Muscle of arm (tissue), 12 donors: ENCODE results near the gene VPS13A. TPM values are rescaled to one million over a fixed set of nuclear protein-coding genes. Genes with fewer than 3 reads are reported as not detected.
"Not testable (repeated sequence)": the region's sequence is repeated elsewhere in the genome, so short reads cannot be mapped to it uniquely, and the experiment has no call there.

Source experiments
- DNase-seq: peaks from one replicate; pipeline ENCODE4 v3.0.0-alpha.2; 2013
- polyA plus RNA-seq, 12 donors: library from polyadenylated mRNA; unstranded; fragments of 120-200 nt; gene quantifications; one replicate each; pipeline ENCODE4 v1.2.1, GENCODE V29; 2013; ENCODE audit not compliant: insufficient read length in 12 of 12

VPS13A gene
- polyA plus RNA-seq, 12 donors = 14.4 to 34.5 (median 26.4) TPM; not detected in 1

DNA sequence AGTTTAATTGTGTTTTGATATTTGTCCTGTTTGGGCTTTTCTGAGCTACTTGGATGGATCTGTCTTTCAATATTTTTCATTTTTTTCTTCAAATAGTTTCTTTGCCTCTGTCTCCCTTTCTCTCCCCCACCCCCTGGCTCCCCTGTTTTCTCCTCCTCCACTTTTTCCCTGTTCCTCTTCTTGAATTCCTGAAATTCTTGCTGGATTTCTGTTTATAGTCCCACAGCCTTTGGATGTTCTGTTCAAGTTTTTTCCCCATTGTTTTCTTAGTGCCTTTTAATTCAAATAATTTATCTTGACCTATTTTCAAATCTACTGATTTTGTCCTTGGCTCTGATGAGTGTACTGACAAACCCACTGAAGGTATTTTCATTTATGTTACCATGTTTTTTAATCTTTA, 113.0 kb downstream of the VPS13A start:
- no peak for DNase-seq

- DNase-seq = no peak
Observed at GRCh38 chr9:77291714-77292113, 114.4 kb downstream of the VPS13A start.

GRCh38 chr9:77293949-77294348, 116.6 kb downstream of the VPS13A start:
- no peak for DNase-seq

- DNase-seq = no peak
Observed at GRCh38 chr9:77304543-77304942, 127.2 kb downstream of the VPS13A start.

- DNase-seq = no peak
Observed at GRCh38 chr9:77305622-77306400, 128.5 kb downstream of the VPS13A start.

- DNase-seq = no peak
Observed at GRCh38 chr9:77307166-77307565, 129.8 kb downstream of the VPS13A start.

- DNase-seq = no peak
Observed at GRCh38 chr9:77316058-77316457, 138.7 kb downstream of the VPS13A start.

DNA sequence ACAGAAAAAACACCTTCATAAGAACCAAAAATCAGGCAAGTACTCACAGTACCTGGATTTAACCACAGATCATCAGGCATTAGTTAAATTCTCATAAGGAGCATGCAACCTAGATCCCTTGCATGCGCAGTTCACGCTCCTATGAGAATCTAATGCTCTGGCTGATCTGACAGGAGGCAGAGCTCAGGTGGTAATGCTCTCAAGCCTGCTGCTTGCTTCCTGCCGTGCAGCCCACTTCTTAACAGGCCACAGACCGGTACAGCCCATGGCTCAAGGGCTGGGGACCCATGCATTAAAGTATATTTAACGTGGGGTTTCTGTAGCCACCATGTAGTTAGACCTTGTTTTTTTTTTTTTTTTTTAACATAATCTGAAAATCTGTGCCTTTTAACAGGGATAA, 147.7 kb downstream of the VPS13A start:
- DNase-seq = no peak

DNA sequence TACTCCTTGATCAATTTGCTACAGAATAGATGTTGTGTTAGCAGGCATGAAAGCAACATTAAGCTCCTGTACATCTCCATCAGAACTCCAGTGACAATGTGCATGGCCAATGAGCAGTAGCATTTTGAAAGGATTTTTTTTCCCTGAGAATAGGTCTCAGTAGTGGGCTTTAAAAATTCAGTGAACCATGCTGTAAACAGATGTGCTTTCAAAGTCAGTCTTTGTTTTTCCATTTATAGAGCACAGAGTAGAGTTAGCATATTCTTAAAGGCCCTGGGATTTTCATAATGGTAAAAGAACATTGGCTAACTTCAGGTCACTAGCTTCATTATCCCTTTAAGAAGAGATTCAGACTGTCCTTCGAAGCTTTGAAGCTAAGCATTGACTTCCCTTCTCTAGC, 150.8 kb downstream of the VPS13A start:
- no peak for DNase-seq

DNA sequence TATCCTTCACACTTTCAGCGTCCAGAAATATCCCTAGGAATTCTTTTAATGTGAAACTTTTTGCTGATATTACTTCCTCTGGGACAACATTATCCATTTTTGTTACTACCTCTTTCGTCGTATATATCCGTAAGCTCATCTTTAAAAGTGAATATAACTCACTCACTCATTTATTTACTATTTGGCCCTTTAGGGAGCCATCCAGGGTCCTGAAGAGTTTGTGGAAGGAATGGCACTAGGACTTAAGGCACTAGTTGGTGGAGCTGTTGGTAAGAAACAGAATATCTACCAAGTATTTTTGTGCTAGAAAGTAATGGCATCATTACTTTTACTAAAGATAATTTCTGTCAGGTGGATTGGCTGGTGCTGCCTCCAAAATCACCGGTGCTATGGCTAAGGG, 192.7 kb downstream of the VPS13A start:
- no peak for DNase-seq

GRCh38 chr9:77374266-77374665, 196.9 kb downstream of the VPS13A start:
- DNase-seq = no peak

DNA sequence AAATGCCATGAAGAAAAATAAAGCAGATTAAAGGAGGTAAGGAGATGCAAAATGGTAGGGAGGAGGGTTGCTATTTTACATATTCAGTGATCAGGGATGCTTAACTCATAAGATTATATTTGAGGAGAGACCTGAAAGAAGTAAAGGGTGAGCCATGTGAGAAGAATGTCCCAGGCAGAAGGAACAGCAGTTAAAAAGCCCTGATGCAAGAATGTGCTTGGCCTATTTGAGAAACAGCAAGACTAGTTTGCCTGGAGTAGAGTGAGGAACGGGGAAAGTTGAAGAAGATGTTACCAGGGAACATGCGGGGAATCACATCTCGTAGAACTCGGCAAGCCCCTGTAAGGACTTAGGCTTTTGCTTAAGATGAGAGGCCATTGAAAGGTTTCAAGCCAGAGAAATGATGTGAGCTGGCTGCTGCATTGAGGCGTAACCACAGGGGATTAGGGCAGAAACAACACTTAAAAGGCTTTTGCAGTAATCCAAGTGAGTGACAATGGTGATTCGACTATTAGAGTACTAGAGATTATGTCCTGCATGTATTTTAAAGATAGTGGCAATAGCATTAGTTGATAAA, 198.7 kb downstream of the VPS13A start:
- DNase-seq = no peak

GRCh38 chr9:77384406-77384805, 207.1 kb downstream of the VPS13A start:
- no peak for DNase-seq

DNA sequence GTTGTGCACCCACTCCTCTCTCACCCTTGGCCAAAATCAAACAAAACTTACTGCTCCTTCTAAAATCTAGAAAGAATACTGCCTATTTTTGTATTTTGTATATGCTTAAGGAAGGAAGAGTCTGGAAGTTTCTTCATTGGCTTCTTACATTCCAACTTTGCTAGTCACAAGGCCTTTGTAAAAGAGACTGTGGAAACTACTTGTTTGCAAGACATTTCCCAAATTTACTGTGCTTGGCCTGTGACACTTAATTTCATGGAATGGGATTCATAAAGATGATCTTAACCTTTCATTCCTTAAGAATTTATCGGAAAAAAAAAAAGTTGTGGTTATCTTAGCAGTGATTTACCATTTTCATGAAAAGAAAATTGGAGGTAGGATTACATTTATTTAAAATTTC, 208.9 kb downstream of the VPS13A start:
- no peak for DNase-seq

- DNase-seq = no peak
Observed at GRCh38 chr9:77391834-77392233, 214.5 kb downstream of the VPS13A start.

GRCh38 chr9:77392328-77392727, 215.0 kb downstream of the VPS13A start:
- DNase-seq = no peak

DNA sequence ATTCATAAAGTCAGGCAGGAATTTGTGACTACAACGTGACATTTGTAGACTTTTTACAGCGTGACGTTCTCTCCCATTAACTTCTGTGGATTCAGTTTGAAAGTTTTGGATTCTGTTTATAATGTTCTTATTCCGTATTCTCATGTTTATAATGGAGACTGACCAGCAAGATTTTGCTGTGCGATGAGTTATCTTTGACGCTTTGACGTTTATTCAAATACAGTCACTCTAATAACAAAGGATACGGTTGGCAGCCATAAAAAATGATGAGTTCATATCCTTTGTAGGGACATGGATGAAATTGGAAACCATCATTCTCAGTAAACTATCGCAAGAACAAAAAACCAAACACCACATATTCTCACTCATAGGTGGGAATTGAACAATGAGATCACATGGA, 221.2 kb downstream of the VPS13A start:
- DNase-seq = not testable (repeated sequence)

GRCh38 chr9:77399964-77400363, 222.6 kb downstream of the VPS13A start:
- DNase-seq = no peak

DNA sequence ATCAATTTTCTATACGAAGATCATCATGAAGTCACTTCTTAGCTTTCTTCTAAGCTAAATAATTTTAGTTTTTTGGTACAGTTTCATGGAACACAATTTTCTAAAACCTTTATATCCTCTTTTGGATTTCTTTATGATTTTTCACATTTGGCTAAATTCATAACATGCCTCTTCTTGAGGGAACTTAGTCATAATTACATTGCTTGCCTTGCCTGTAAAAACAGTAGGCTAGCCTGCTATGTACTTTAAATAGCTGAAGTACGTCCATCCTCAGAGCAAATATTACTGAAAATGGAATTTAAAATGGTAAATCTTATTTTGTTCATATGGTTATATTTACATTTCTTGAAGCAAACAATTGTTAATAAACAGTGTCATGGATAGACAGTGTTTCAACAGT, 225.0 kb downstream of the VPS13A start:
- no peak for DNase-seq

DNA sequence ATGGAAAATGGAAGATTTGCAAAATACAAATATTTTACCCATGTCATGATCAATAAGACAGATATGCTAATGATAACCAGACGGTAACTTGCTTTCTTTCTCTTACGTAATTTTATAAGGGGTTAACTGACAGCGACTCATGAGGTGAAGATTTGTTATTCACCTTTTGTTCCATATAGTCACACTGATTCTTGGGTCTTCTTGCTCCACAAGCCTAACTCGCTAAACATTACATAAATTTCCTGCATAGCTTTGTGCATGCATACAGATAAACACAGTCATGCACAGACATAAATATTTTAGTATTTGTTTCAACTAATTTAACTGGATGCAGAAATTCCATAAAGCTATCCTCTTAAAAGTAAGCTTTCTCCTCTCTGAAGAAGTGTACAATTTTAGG, 225.9 kb downstream of the VPS13A start:
- DNase-seq = no peak

- not testable (repeated sequence) for DNase-seq
Observed at GRCh38 chr9:77408521-77408920, 231.2 kb downstream of the VPS13A start.

DNA sequence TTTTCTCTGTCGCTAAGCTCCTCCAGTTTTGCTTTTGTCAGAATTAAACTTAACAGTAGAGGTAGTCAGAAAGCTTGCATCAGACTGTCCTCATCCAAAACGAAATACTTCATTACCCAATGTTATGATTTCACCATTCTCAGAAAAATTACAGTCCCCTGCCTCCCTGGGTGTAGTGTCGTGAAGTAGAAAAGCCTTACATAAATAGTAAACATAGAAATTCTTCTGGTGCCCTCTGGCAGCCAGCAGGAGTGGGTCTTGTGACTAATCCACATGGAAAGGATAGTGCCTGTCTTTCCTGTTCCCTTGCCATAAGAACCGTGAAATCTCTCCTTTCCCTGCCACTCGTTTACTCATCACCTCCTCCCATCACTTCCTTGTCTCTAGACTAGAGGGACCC, 240.2 kb downstream of the VPS13A start:
- no peak for DNase-seq

DNA sequence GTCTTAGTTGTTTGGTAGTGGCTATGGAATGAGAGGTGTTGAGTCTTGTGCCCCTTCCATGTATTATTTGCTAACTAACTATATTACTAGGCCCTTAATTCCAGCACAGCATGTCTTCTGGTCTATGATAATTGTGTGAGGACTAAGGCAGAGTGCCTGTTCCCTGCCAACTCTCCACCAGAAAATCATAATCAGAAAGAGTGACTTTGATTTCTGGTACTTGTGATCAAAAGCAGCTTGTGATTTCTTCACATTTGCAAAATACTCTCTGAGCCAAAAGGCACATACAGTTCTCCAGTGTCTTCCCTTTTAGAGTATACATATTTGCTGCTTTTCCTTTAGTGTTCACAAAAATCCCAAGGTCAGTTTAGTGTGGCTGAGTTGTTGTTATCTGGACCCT, 240.9 kb downstream of the VPS13A start:
- DNase-seq = no peak

DNA sequence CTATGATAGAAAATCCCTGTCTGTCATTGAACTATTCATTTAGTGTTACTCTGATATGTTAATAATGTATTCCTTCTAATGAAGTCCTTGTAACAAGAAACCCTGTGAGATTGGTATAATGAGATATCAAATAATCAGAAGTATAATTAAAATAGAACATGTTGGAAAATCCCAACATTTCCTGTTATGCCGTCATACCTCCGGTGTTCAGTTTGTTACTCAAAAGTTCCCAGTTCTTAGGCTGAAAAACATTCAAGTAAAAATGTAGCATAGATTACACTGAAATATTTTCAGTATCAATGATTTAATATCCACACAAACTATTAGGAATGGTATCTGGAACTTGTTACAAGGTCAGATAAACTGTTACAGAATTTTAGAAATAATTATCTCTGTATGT, 243.3 kb downstream of the VPS13A start:
- DNase-seq = no peak
